H9 (cell line): Measurements from ENCODE around the gene PTPN11. TPM values are rescaled to one million over a fixed set of nuclear protein-coding genes. Genes with fewer than 3 reads are reported as not detected.

ENCODE experiments used
- DNase-seq: peaks from one replicate; pipeline ENCODE4 v3.0.0-alpha.2; 2017
- H2AFZ ChIP-seq: one replicate; pipeline ENCODE4 v1.6.1; 2013; ENCODE audit warnings: mild to moderate bottlenecking, low read length, control low read depth, moderate library complexity
- H2AK5ac ChIP-seq: 2 replicates; pipeline ENCODE4 v1.6.1; 2013; ENCODE audit warnings: low read length, control low read depth, mixed read lengths; ENCODE audit not compliant: insufficient read length
- H2BK120ac ChIP-seq: one replicate; pipeline ENCODE4 v1.6.1; 2013; ENCODE audit warnings: low read depth, mild to moderate bottlenecking, low read length, control low read depth, inconsistent platforms; ENCODE audit not compliant: poor library complexity, severe bottlenecking
- H2BK12ac ChIP-seq: 2 replicates; pipeline ENCODE4 v1.6.1; 2013; ENCODE audit warnings: low read length, control low read depth, mixed read lengths, low read depth; ENCODE audit not compliant: insufficient read length
- H2BK15ac ChIP-seq: 2 replicates; pipeline ENCODE4 v1.6.1; 2013; ENCODE audit warnings: low read depth, low read length, control low read depth
- H2BK20ac ChIP-seq: one replicate; pipeline ENCODE4 v1.6.1; 2013; ENCODE audit warnings: low read depth, mild to moderate bottlenecking, low read length, control low read depth, inconsistent platforms; ENCODE audit not compliant: poor library complexity, severe bottlenecking
- H2BK5ac ChIP-seq: 2 replicates; pipeline ENCODE4 v1.6.1; 2013; ENCODE audit warnings: low read length, control low read depth, mixed read lengths; ENCODE audit not compliant: insufficient read length
- H3K14ac ChIP-seq: 2 replicates; pipeline ENCODE4 v1.6.1; 2013; ENCODE audit warnings: low read length, control low read depth; ENCODE audit not compliant: insufficient read depth
- H3K18ac ChIP-seq: 2 replicates; pipeline ENCODE4 v1.6.1; 2013; ENCODE audit warnings: low read depth, mild to moderate bottlenecking, mixed read lengths, low read length, control low read depth; ENCODE audit not compliant: insufficient read length
- H3K23ac ChIP-seq: 2 replicates; pipeline ENCODE4 v1.6.1; 2013; ENCODE audit warnings: low read length, control low read depth, mixed read lengths, low read depth; ENCODE audit not compliant: insufficient read length
- H3K23me2 ChIP-seq: 2 replicates; pipeline ENCODE4 v1.6.1; 2013; ENCODE audit warnings: low read depth, mild to moderate bottlenecking, mixed read lengths, low read length, control low read depth; ENCODE audit not compliant: insufficient read length, poor library complexity, severe bottlenecking
- H3K27ac ChIP-seq: 2 replicates; pipeline ENCODE4 v1.5.1; 2013; ENCODE audit warnings: low read length, control low read depth, mixed read lengths, low read depth; ENCODE audit not compliant: insufficient read length
- H3K27me3 ChIP-seq: 2 replicates; pipeline ENCODE4 v1.6.1; 2013; ENCODE audit warnings: low read length, control low read depth, inconsistent platforms; ENCODE audit not compliant: insufficient read depth
- H3K4ac ChIP-seq: 2 replicates; pipeline ENCODE4 v1.6.1; 2013; ENCODE audit warnings: low read depth, mild to moderate bottlenecking, control low read depth, inconsistent platforms, low read length, moderate library complexity
- H3K4me1 ChIP-seq: 2 replicates; pipeline ENCODE4 v1.6.1; 2013; ENCODE audit warnings: low read length, control low read depth, inconsistent platforms; ENCODE audit not compliant: insufficient read depth
- H3K4me2 ChIP-seq: 2 replicates; pipeline ENCODE4 v1.6.1; 2013; ENCODE audit warnings: low read length, control low read depth, mixed read lengths; ENCODE audit not compliant: insufficient read length, insufficient read depth
- H3K56ac ChIP-seq: 2 replicates; pipeline ENCODE4 v1.6.1; 2013; ENCODE audit warnings: low read depth, mild to moderate bottlenecking, mixed read lengths, low read length, control low read depth; ENCODE audit not compliant: insufficient read length
- H3K79me1 ChIP-seq: 2 replicates; pipeline ENCODE4 v1.6.1; 2013; ENCODE audit warnings: low read depth, mild to moderate bottlenecking, moderate library complexity, low read length, control low read depth, inconsistent platforms; ENCODE audit not compliant: insufficient read depth, poor library complexity, severe bottlenecking
- H3K79me2 ChIP-seq: 2 replicates; pipeline ENCODE4 v1.6.1; 2013; ENCODE audit warnings: low read length, control low read depth, inconsistent platforms; ENCODE audit not compliant: insufficient read depth
- H3K9ac ChIP-seq: 2 replicates; pipeline ENCODE4 v1.6.1; 2013; ENCODE audit warnings: low read length, control low read depth, mixed read lengths; ENCODE audit not compliant: insufficient read length; ENCODE audit errors: extremely low read depth
- H3K9me3 ChIP-seq: one replicate; pipeline ENCODE4 v1.6.1; 2013; ENCODE audit warnings: low read depth, low read length, inconsistent platforms; ENCODE audit not compliant: control insufficient read depth
- H3T11ph ChIP-seq: one replicate; pipeline ENCODE4 v1.6.1; 2013; ENCODE audit warnings: mild to moderate bottlenecking, low read length, control low read depth, inconsistent platforms
- H4K20me1 ChIP-seq: one replicate; pipeline ENCODE4 v1.6.1; 2013; ENCODE audit not compliant: control insufficient read depth, insufficient read length, insufficient read depth
- H4K5ac ChIP-seq: 2 replicates; pipeline ENCODE4 v1.6.1; 2013; ENCODE audit warnings: low read depth, mild to moderate bottlenecking, mixed read lengths, low read length, control low read depth; ENCODE audit not compliant: insufficient read length
- H4K8ac ChIP-seq: replicated peaks from 2 replicates; pipeline ENCODE4 v1.6.1; 2013; ENCODE audit warnings: low read length, control low read depth, mixed read lengths, low read depth; ENCODE audit not compliant: insufficient read length
- H4K91ac ChIP-seq: 2 replicates; pipeline ENCODE4 v1.6.1; 2013; ENCODE audit warnings: low read depth, mild to moderate bottlenecking, moderate library complexity, mixed read lengths, low read length, control low read depth; ENCODE audit not compliant: insufficient read length
- H3K27ac Mint-ChIP-seq, 3 experiments: 2 replicates in 2 of 3; 3 replicates in 1 of 3; pipeline ENCODE4 v1.8.0; 2020 to 2021; ENCODE audit warnings: mixed read lengths in 3 of 3, mild to moderate bottlenecking in 1 of 3, moderate library complexity in 1 of 3
- H3K27me3 Mint-ChIP-seq: 2 replicates; pipeline ENCODE4 v1.8.0; 2021; ENCODE audit warnings: low read depth, mild to moderate bottlenecking, moderate library complexity, mixed read lengths
- H3K36me3 Mint-ChIP-seq, 3 experiments: 2 replicates in 2 of 3; 3 replicates in 1 of 3; pipeline ENCODE4 v1.8.0; 2020 to 2021; ENCODE audit warnings: low read depth in 3 of 3, mixed read lengths in 3 of 3; ENCODE audit not compliant: insufficient read depth in 1 of 3
- H3K4me1 Mint-ChIP-seq, 2 experiments: 2 replicates each; pipeline ENCODE4 v1.8.0; 2020; ENCODE audit warnings: mixed read lengths in 2 of 2
- H3K4me3 Mint-ChIP-seq, 2 experiments: 2 replicates in 1 of 2; 3 replicates in 1 of 2; pipeline ENCODE4 v1.8.0; 2020 to 2021; ENCODE audit warnings: mild to moderate bottlenecking in 2 of 2, mixed read lengths in 2 of 2, moderate library complexity in 1 of 2
- H3K9me3 Mint-ChIP-seq, 2 experiments: 2 replicates in 1 of 2; 3 replicates in 1 of 2; pipeline ENCODE4 v1.8.0; 2020; ENCODE audit warnings: mild to moderate bottlenecking in 2 of 2, mixed read lengths in 2 of 2, moderate library complexity in 1 of 2
- WGBS: extraction: QIAGEN DNeasy Blood & Tissue Kit; methylation state at CpG from one replicate; pipeline ENCODE4 v1.1.7; 2013; ENCODE audit warnings: missing lambda C conversion rate, low lambda C conversion rate, mixed read lengths; ENCODE audit not compliant: insufficient read length; ENCODE audit errors: extremely low coverage; 5-methylcytosine and 5-hydroxymethylcytosine counted together
- total RNA-seq: library from RNA; stranded (reverse); gene quantifications from 2 replicates; pipeline ENCODE4 v1.2.1, GENCODE V29; 2021
- TF ChIP-seq, protein P1 (sequence below): fragments of 200-600 bp; sonication (generic); conservative IDR thresholded peaks from 3 replicates; pipeline ENCODE4 v1.8.0; 2021; ENCODE audit warnings: antibody characterized with exemption, mild to moderate bottlenecking

The PTPN11 gene
- total RNA-seq, 1 experiment from 2014 or later = 112 TPM

- no peaks in the 10 kb centered on the region for H3K27me3 ChIP-seq
- H3K27me3 Mint-ChIP-seq = no peaks in the 10 kb centered on the region
Measured at GRCh38 chr12:112431965-112432364, 13.2 kb downstream of the PTPN11 start.

More at GRCh38 chr12:112431965-112432364, 13.2 kb downstream of the PTPN11 start:
- Histone ChIP-seq H4K20me1 (no peaks in the 10 kb centered on the region), H2BK5ac (no peak overlapping the region), H3K23ac (no peak overlapping the region), H2AFZ (no peak overlapping the region), H4K91ac (no peak overlapping the region), H4K8ac (no peak overlapping the region), H2BK120ac (no peak overlapping the region), H2BK20ac (no peak overlapping the region), H3K18ac (no peak overlapping the region), H3K4me2 (no peak overlapping the region), H3K9ac (no peak overlapping the region), H2BK15ac (no peak overlapping the region), H3K79me1 (peaks cover 9% of the 10 kb centered on the region), H3K9me3 (no peaks in the 10 kb centered on the region), H3K14ac (no peak overlapping the region), H3K56ac (no peak overlapping the region), H2AK5ac (no peak overlapping the region), H3T11ph (no peak overlapping the region), H2BK12ac (no peak overlapping the region), H3K23me2 (no peaks in the 10 kb centered on the region), H3K4ac (no peak overlapping the region), H3K4me1 (no peaks in the 10 kb centered on the region), H3K27ac (no peak overlapping the region), H3K79me2 (peaks cover 15% of the 10 kb centered on the region; the same call in 1 of the 2 replicates), H4K5ac (no peak overlapping the region)
- WGBS = no CpG with 5 or more reads among the region's 3 CpGs
- DNase-seq = no peak
- no peak overlapping the region for H3K4me3 Mint-ChIP-seq
- no peaks in the 10 kb centered on the region for H3K4me1 Mint-ChIP-seq
- H3K27ac Mint-ChIP-seq = no peak overlapping the region
- no peaks in the 10 kb centered on the region for H3K9me3 Mint-ChIP-seq
- H3K36me3 Mint-ChIP-seq = peaks cover 3 to 10% (median 4%) of the 10 kb centered on the region in 3 experiments; a peak in 5 of 7 replicates
- TF ChIP-seq, protein P1, sequence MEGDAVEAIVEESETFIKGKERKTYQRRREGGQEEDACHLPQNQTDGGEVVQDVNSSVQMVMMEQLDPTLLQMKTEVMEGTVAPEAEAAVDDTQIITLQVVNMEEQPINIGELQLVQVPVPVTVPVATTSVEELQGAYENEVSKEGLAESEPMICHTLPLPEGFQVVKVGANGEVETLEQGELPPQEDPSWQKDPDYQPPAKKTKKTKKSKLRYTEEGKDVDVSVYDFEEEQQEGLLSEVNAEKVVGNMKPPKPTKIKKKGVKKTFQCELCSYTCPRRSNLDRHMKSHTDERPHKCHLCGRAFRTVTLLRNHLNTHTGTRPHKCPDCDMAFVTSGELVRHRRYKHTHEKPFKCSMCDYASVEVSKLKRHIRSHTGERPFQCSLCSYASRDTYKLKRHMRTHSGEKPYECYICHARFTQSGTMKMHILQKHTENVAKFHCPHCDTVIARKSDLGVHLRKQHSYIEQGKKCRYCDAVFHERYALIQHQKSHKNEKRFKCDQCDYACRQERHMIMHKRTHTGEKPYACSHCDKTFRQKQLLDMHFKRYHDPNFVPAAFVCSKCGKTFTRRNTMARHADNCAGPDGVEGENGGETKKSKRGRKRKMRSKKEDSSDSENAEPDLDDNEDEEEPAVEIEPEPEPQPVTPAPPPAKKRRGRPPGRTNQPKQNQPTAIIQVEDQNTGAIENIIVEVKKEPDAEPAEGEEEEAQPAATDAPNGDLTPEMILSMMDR = no peak
